GM12878 (cell line): ENCODE data around the gene TCAF1. TPM values are rescaled to one million over a fixed set of nuclear protein-coding genes. Genes with fewer than 3 reads are reported as not detected.
A peak's percentile ranks its signal among the peaks of the same experiment; 100 is the strongest.

Experiments used
- ATAC-seq: fragments of 200-7000 bp; cut with Tn5 transposase; 3 replicates; pipeline ENCODE4 v1.9.1; 2020; ENCODE audit warnings: mild to moderate bottlenecking, moderate library complexity
- BruUV-seq: library from RNA; stranded (reverse); fragments of 400-500 nt; replicated peaks from 2 replicates; lab custom pipeline; 2021; lab: Mats Ljungman, UMichigan
- CTCF ChIA-PET: fragments of 300-600 bp; sonication (Branson Sonifier 250); formaldehyde crosslinking; extraction: SDS; loops from one replicate; lab custom pipeline; 2021; ENCODE audit warnings: inconsistent platforms; lab: Yijun Ruan, JAX
- POLR2A ChIA-PET: fragments of 350-600 bp; formaldehyde crosslinking; extraction: SDS; loops from one replicate; lab custom pipeline; 2021; ENCODE audit warnings: inconsistent platforms; lab: Charles Lee
- RAD21 ChIA-PET: fragments of 300-600 bp; sonication (Branson Sonifier 250); formaldehyde crosslinking; loops from one replicate; lab custom pipeline; 2023; ENCODE audit warnings: antibody characterized with exemption; ENCODE audit not compliant: unreplicated experiment; lab: Charles Lee
- SMC1A ChIA-PET: fragments of 300-600 bp; sonication (Branson Sonifier 250); formaldehyde crosslinking; loops from one replicate; lab custom pipeline; 2023; ENCODE audit not compliant: unreplicated experiment, uncharacterized antibody; lab: Charles Lee
- DNase-seq: peaks from one replicate; pipeline ENCODE4 v3.0.0-alpha.2; 2011; ENCODE audit warnings: low read depth, low spot score
- FAIRE-seq: peaks from 3 replicates; lab custom pipeline; 2011; peaks lifted over from hg19 to GRCh38; lab: Jason Lieb, UNC
- H2AFZ ChIP-seq: 2 replicates; pipeline ENCODE4 v1.6.0; 2011; ENCODE audit warnings: low read depth, low read length, control low read depth; ENCODE audit not compliant: control insufficient read depth
- H3K27ac ChIP-seq: 2 replicates; pipeline ENCODE4 v1.5.1; 2011; ENCODE audit warnings: control low read depth; ENCODE audit not compliant: control insufficient read depth, insufficient read depth
- H3K27me3 ChIP-seq, 2 experiments: replicated peaks in 1 of 2; 2 replicates each; pipeline versions ENCODE4 v1.6.0 to v1.6.1; 2011; ENCODE audit warnings: low read length in 1 of 2; ENCODE audit not compliant: control insufficient read depth in 2 of 2, insufficient read depth in 2 of 2
- H3K36me3 ChIP-seq, 2 experiments: 2 replicates each; pipeline ENCODE4 v1.5.1; 2011; ENCODE audit warnings: low read length in 1 of 2; ENCODE audit not compliant: control insufficient read depth in 2 of 2, insufficient read depth in 2 of 2
- H3K4me1 ChIP-seq: 2 replicates; pipeline ENCODE4 v1.6.1; 2011; ENCODE audit warnings: mild to moderate bottlenecking, low read length, moderate library complexity, mixed read lengths; ENCODE audit not compliant: control insufficient read depth, insufficient read depth
- H3K4me2 ChIP-seq: 2 replicates; pipeline ENCODE4 v1.6.0; 2011; ENCODE audit warnings: control low read depth; ENCODE audit not compliant: control insufficient read depth, insufficient read depth
- H3K4me3 ChIP-seq: fragments of 200-600 bp; sonication (generic); 2 replicates; pipeline ENCODE4 v1.5.1; 2016
- H3K79me2 ChIP-seq: 2 replicates; pipeline ENCODE4 v1.6.0; 2011; ENCODE audit warnings: low read length; ENCODE audit not compliant: control insufficient read depth, insufficient read depth
- H3K9ac ChIP-seq: 2 replicates; pipeline ENCODE4 v1.8.0; 2011; ENCODE audit warnings: low read length, control low read depth, mixed read lengths; ENCODE audit not compliant: control insufficient read depth, insufficient read depth
- H3K9me3 ChIP-seq: replicated peaks from 3 replicates; pipeline ENCODE4 v1.5.1; 2011; ENCODE audit warnings: mild to moderate bottlenecking, low read length; ENCODE audit not compliant: control insufficient read depth, insufficient read depth
- H4K20me1 ChIP-seq: 2 replicates; pipeline ENCODE4 v1.6.0; 2011; ENCODE audit not compliant: control insufficient read depth, insufficient read depth
- EGR1 ChIP-seq, 2 experiments: IDR thresholded peaks; 1 replicate in 1 of 2; 2 replicates in 1 of 2; pipeline ENCODE4 v1.6.1; 2011 to 2012; ENCODE audit warnings: low read depth in 2 of 2, low read length in 2 of 2, borderline replicate concordance in 1 of 2, mild to moderate bottlenecking in 1 of 2, moderate library complexity in 1 of 2
- MLLT1 ChIP-seq: fragments of 450-650 bp; IDR thresholded peaks from 2 replicates; pipeline ENCODE4 v1.6.1; 2016; ENCODE audit warnings: mild to moderate bottlenecking
- NFYB ChIP-seq: IDR thresholded peaks from 2 replicates; pipeline ENCODE4 v1.6.1; 2011; ENCODE audit warnings: low read depth, mild to moderate bottlenecking, low read length, improper control_type of control experiment, moderate library complexity; ENCODE audit not compliant: insufficient read depth
- NKRF ChIP-seq: fragments of 450-650 bp; conservative IDR thresholded peaks from 2 replicates; pipeline ENCODE4 v1.6.1; 2017; ENCODE audit warnings: mild to moderate bottlenecking, moderate library complexity
- PKNOX1 ChIP-seq: fragments of 450-650 bp; IDR thresholded peaks from 2 replicates; pipeline ENCODE4 v1.6.1; 2016; ENCODE audit warnings: mild to moderate bottlenecking
- WGBS: methylation state at CpG from one replicate; pipeline ENCODE4 v1.1.6; 2016; ENCODE audit warnings: low lambda C conversion rate; ENCODE audit not compliant: insufficient replicate concordance, insufficient coverage; ENCODE audit errors: missing lambda C conversion rate; 5-methylcytosine and 5-hydroxymethylcytosine counted together
- in situ Hi-C: fragments of 300-500 bp; cut with MboI; formaldehyde crosslinking; loops from 9 replicates; pipeline ENCODE4 v1.14.3; 2018; ENCODE audit warnings: mixed read lengths
- intact Hi-C: fragments of 100-400 bp; cut with micrococcal nuclease; formaldehyde crosslinking; loops from one replicate; pipeline ENCODE4 v1.14.2; 2022; ENCODE audit not compliant: unreplicated experiment
- polyA plus RNA-seq, 11 experiments: library from polyadenylated mRNA; depleted of rRNA in 4 of 11; unstranded in 6 of 11; stranded (reverse) in 5 of 11; fragments of >200 nt; fragmentation: Nextera tagmentation in 4 of 11; fragmentation: Illumina TruSeq in 1 of 11; extraction: Ambion mirVana in 4 of 11; extraction: Trizol in 1 of 11; gene quantifications; 1 replicate in 1 of 11; 2 replicates in 10 of 11; pipeline versions ENCODE4 v1.2.1 to v1.2.3, GENCODE V29; 2011 to 2016; ENCODE audit warnings: inconsistent platforms in 2 of 11, missing spikeins in 2 of 11, low read depth in 1 of 11
- total RNA-seq, 4 experiments: library from RNA; depleted of rRNA in 3 of 4; stranded (reverse); fragments of >200 nt in 3 of 4; fragmentation: Illumina TruSeq in 1 of 4; extraction: Trizol in 1 of 4; gene quantifications; 2 replicates each; pipeline versions ENCODE4 v1.2.1 to v1.2.3, GENCODE V29; 2013 to 2021

The TCAF1 gene
- total and polyA plus RNA-seq, 10 of the 15 experiments (the other 5 are each of a cell fraction or from before 2014, with no cell fraction given), result 2.2 to 16.3 (median 8.0) TPM

- in situ Hi-C loops, result no loop called here
- Histone ChIP-seq H3K9me3 (no peaks in the 10 kb centered on the region; the same call in 2 of the 3 replicates), H3K79me2 (no peaks in the 10 kb centered on the region), H3K27me3 (no peaks in the 10 kb centered on the region), H3K4me1 (peaks cover 6% of the 10 kb centered on the region; the same call in 1 of the 2 replicates), H3K36me3 (no peaks in the 10 kb centered on the region), H3K9ac (no peak overlapping the region; the same call in 1 of the 2 replicates), H2AFZ (peak overlapping the region; percentile 64), H3K27ac (no peak overlapping the region), H3K4me2 (peak overlapping the region; percentile 57), H3K4me3 (peak overlapping the region; percentile 53; the same call in 1 of the 2 replicates), H4K20me1 (no peaks in the 10 kb centered on the region)
- no peak for DNase-seq
- TF ChIP-seq NKRF, result no peak
- no peak for TF ChIP-seq MLLT1
- TF ChIP-seq EGR1 (IDR thresholded peaks at IDR 0.05; ENCODE audit: borderline replicate concordance in 1 of 2, low read depth in 2 of 2, low read length in 2 of 2), result peak in 1 of 2 experiments; percentile 81; a peak in 2 of 3 replicates
- TF ChIP-seq NFYB, result peak; percentile 72; the same call in 1 of the 2 replicates
- peak; percentile 57 for TF ChIP-seq PKNOX1
- peak; percentile 92 for ATAC-seq
- CTCF ChIA-PET, result interaction anchor here (0.7 to 2.9 kb wide), 4 partner anchors 12 to 243 kb away, joined by 3 to 10 read pairs (median 6); partner anchors contain the start of gene TCAF1
- no TSS peak for BruUV-seq
- WGBS, result 2% methylated on average over 38 of the region's 38 CpGs
- POLR2A ChIA-PET, result interaction anchor here (1.4 kb wide), 1 partner anchor 17 kb away, joined by 5 read pairs; the partner anchor contains the start of gene TCAF1
- FAIRE-seq, result no peak
- RAD21 ChIA-PET, result interaction anchor here (1.1 kb wide), 1 partner anchor 17 kb away, joined by 4 read pairs; the partner anchor contains the start of gene TCAF1
- intact Hi-C loops, result no loop called here
- SMC1A ChIA-PET, result interaction anchor here (0.7 to 2.1 kb wide), 2 partner anchors 11 to 17 kb away, joined by 4 to 8 read pairs; partner anchors contain the start of gene TCAF1
These were observed 16.9 kb downstream of the TCAF1 start for GRCh38 chr7:143884969-143885559.
